ENCODE data around the gene CNBP. TPM values are rescaled to one million over a fixed set of nuclear protein-coding genes. Genes with fewer than 3 reads are reported as not detected.
"Not testable (repeated sequence)": the region's sequence is repeated elsewhere in the genome, so short reads cannot be mapped to it uniquely, and the experiment has no call there.

The CNBP gene
- total RNA-seq, 1 experiment from 2014 or later = 267 TPM

GRCh38 chr3:129187857-129188256, 4.2 kb upstream of the CNBP start:
- no peaks in the 10 kb centered on the region for H3F3A ChIP-seq (ENCODE audit: low read length, unreplicated experiment)
- H3K27ac ChIP-seq (ENCODE audit: low read length) = no peak overlapping the region
- H2AFZ ChIP-seq (ENCODE audit: low read length) = no peak overlapping the region
- ChIA-PET CTCF (no interaction called here), POLR2A (ENCODE audit: unreplicated experiment) (no interaction called here)
- no peaks in the 10 kb centered on the region for H3K36me3 ChIP-seq (ENCODE audit: low read depth, low read length)
- no peaks in the 10 kb centered on the region for H3K9me3 ChIP-seq (ENCODE audit: low read length)
- no peaks in the 10 kb centered on the region for H4K20me1 ChIP-seq (ENCODE audit: low read length)
- H3K79me2 ChIP-seq (ENCODE audit: low read length) = peaks cover 35% of the 10 kb centered on the region
- H3K9me2 ChIP-seq (replicated peaks; ENCODE audit: low read length) = no peaks in the 10 kb centered on the region
- ATAC-seq (no peak), DNase-seq (no peak)
- no peak overlapping the region for H3K4me2 ChIP-seq (ENCODE audit: low read length)
- intact Hi-C loops (cut with micrococcal nuclease) = no loop called here
- no peak overlapping the region for H3K9ac ChIP-seq (ENCODE audit: low read length)
- H3K4me3 ChIP-seq (ENCODE audit: low read length) = no peak overlapping the region
- TF ChIP-seq EZH2 (IDR thresholded peaks at IDR 0.05; ENCODE audit: low read length, unreplicated experiment) (no peak), EZH2phosphoT487 (IDR thresholded peaks at IDR 0.05; ENCODE audit: borderline replicate concordance, low read length) (no peak), CTCF (conservative IDR thresholded peaks at IDR 0.05; ENCODE audit: low read depth, low read length) (no peak)
- BruUV-seq (replicated peaks) = no TSS peak
- H3K27me3 ChIP-seq (ENCODE audit: low read length) = no peaks in the 10 kb centered on the region
- peaks cover 13% of the 10 kb centered on the region for H3K4me1 ChIP-seq (ENCODE audit: insufficient read depth, low read length)

- no peak for TF ChIP-seq EZH2 (IDR thresholded peaks at IDR 0.05; ENCODE audit: low read length, unreplicated experiment)
- TF ChIP-seq EZH2phosphoT487 (IDR thresholded peaks at IDR 0.05; ENCODE audit: borderline replicate concordance, low read length) = no peak
- TF ChIP-seq CTCF (conservative IDR thresholded peaks at IDR 0.05; ENCODE audit: low read depth, low read length) = no peak
- BruUV-seq (replicated peaks) = no TSS peak
- no peak overlapping the region for H3K4me3 ChIP-seq (ENCODE audit: low read length)
- CTCF ChIA-PET = interaction anchor here (1.3 kb wide), 1 partner anchor 24 kb away, joined by 3 read pairs; no protein-coding TSS in a partner anchor
- peak overlapping the region; percentile 42 for H3K4me2 ChIP-seq (ENCODE audit: low read length)
- no peaks in the 10 kb centered on the region for H3K27me3 ChIP-seq (ENCODE audit: low read length)
- H3K27ac ChIP-seq (ENCODE audit: low read length) = peak overlapping the region; percentile 29; the same call in 1 of the 2 replicates
- ATAC-seq = peak; percentile 3; the same call in 1 of the 2 replicates
- peaks cover 16% of the 10 kb centered on the region for H4K20me1 ChIP-seq (ENCODE audit: low read length)
- H3K9ac ChIP-seq (ENCODE audit: low read length) = no peak overlapping the region
- intact Hi-C loops (cut with micrococcal nuclease) = no loop called here
- H2AFZ ChIP-seq (ENCODE audit: low read length) = no peak overlapping the region
- H3K79me2 ChIP-seq (ENCODE audit: low read length) = peaks cover 55% of the 10 kb centered on the region
- DNase-seq = peak; percentile 20
- H3K9me2 ChIP-seq (replicated peaks; ENCODE audit: low read length) = no peaks in the 10 kb centered on the region
- H3K36me3 ChIP-seq (ENCODE audit: low read depth, low read length) = peaks cover 7% of the 10 kb centered on the region; the same call in 1 of the 2 replicates
- H3K4me1 ChIP-seq (ENCODE audit: insufficient read depth, low read length) = peaks cover 13% of the 10 kb centered on the region
- no peaks in the 10 kb centered on the region for H3F3A ChIP-seq (ENCODE audit: low read length, unreplicated experiment)
- no peaks in the 10 kb centered on the region for H3K9me3 ChIP-seq (ENCODE audit: low read length)
- POLR2A ChIA-PET (ENCODE audit: unreplicated experiment) = no interaction called here
These were observed 2.1 kb upstream of the CNBP start for GRCh38 chr3:129185783-129186182.

- DNase-seq; H3K27me3 ChIP-seq (ENCODE audit: low read length); BruUV-seq (replicated peaks); H2AFZ ChIP-seq (ENCODE audit: low read length); POLR2A ChIA-PET (ENCODE audit: unreplicated experiment); H3K9me2 ChIP-seq (replicated peaks; ENCODE audit: low read length); H3F3A ChIP-seq (ENCODE audit: low read length, unreplicated experiment); H3K9me3 ChIP-seq (ENCODE audit: low read length); CTCF ChIA-PET; ATAC-seq: not testable (repeated sequence)
- Histone ChIP-seq H3K27ac (ENCODE audit: low read length) (0 out of 2 replicates have a peak overlapping the region, but pooled peaks have one; percentile 29), H3K4me2 (ENCODE audit: low read length) (peak overlapping the region; percentile 99), H3K4me1 (ENCODE audit: insufficient read depth, low read length) (peaks cover 22% of the 10 kb centered on the region), H3K36me3 (ENCODE audit: low read depth, low read length) (peaks cover 12% of the 10 kb centered on the region), H4K20me1 (ENCODE audit: low read length) (peaks cover 25% of the 10 kb centered on the region), H3K79me2 (ENCODE audit: low read length) (peaks cover 63% of the 10 kb centered on the region), H3K4me3 (ENCODE audit: low read length) (peak overlapping the region; percentile 84), H3K9ac (ENCODE audit: low read length) (peak overlapping the region; percentile 100)
- intact Hi-C loops (cut with micrococcal nuclease) = loop anchor here (1.0 to 5.0 kb wide), 2 partner anchors 26 to 42 kb away; no protein-coding TSS in a partner anchor
These were observed 1.3 kb upstream of the CNBP start for GRCh38 chr3:129184784-129185542.
